Ascending aorta (tissue), 2 donors: ENCODE data around the gene DLG1. TPM values are rescaled to one million over a fixed set of nuclear protein-coding genes. Genes with fewer than 3 reads are reported as not detected.

Experiments
- DNase-seq, 2 donors: peaks; one replicate each; pipeline ENCODE4 v3.0.0-alpha.2; 2019; ENCODE audit warnings: low spot score in 2 of 2
- H3K27ac ChIP-seq, 2 donors: fragments of 200-600 bp; sonication (generic); one replicate each; pipeline ENCODE4 v1.5.1; 2016 to 2017; ENCODE audit warnings: mild to moderate bottlenecking in 1 of 2
- H3K27me3 ChIP-seq: fragments of 200-600 bp; sonication (generic); one replicate; pipeline ENCODE4 v1.5.1; 2017
- H3K36me3 ChIP-seq, 2 donors: fragments of 200-600 bp; sonication (generic); one replicate each; pipeline ENCODE4 v1.5.1; 2016
- H3K4me1 ChIP-seq, 2 donors: fragments of 200-600 bp; sonication (generic); one replicate each; pipeline ENCODE4 v1.5.1; 2016 to 2017; ENCODE audit warnings: mild to moderate bottlenecking in 1 of 2
- H3K4me3 ChIP-seq, 2 donors: fragments of 200-600 bp; sonication (generic); one replicate each; pipeline ENCODE4 v1.5.1; 2016 to 2017; ENCODE audit warnings: mild to moderate bottlenecking in 1 of 2
- H3K9me3 ChIP-seq, 2 donors: fragments of 200-600 bp; sonication (generic); one replicate each; pipeline ENCODE4 v1.5.1; 2016
- intact Hi-C: fragments of 100-400 bp; cut with DNase I; formaldehyde crosslinking; loops from one replicate; pipeline ENCODE4 v1.15.1; 2023
- total RNA-seq: library from RNA; depleted of rRNA; stranded (reverse); fragments of >200 nt; gene quantifications from one replicate; pipeline ENCODE4 v1.1.0, GENCODE V29; 2016
- TF ChIP-seq, protein P1 (sequence below), 3 experiments: fragments of 200-600 bp in 2 of 3; fragments of 450-650 bp in 1 of 3; sonication (generic) in 2 of 3; IDR thresholded peaks; one replicate each; pipeline ENCODE4 v1.5.1; 2016 to 2019; ENCODE audit warnings: antibody characterized with exemption in 3 of 3, mild to moderate bottlenecking in 1 of 3, moderate library complexity in 1 of 3

Gene DLG1
- total RNA-seq, 1 donor from 2014 or later = 31.0 TPM

DNA sequence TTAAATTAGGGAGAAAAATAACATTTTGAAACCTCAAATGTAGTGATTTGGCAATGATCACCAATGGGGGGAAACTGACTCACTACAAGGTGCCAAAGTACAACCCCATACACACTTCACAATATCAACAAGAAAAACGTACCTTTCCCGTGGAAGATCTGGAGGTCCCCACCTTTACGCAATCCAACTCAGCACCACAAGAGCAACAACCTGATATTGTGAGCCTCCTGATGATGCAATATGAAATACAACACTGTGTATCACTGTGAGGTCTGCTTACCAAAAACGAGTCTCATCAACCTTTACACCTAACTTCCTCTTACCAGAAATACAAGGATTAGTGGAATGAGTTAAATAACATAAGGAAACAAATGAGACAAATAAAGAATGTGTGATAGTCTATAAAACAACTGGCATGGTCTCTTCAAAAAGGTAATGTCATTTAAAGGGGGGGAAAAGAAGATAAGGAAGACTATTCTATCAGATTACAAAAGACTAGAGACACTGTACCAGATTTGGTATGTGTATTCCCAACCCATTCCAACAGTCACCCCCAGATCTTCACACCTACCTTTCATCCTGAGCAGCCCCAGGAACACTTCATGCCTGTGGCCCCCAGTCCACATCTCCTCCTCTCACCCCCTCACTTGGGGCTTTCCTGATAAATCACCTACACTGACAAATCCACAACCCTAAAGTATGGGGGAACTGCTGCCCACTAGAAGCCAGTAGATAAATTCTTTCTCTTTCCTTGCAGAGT is 27.7 kb downstream of the DLG1 start:
- Histone ChIP-seq H3K4me3 (no peak overlapping the region), H3K27me3 (no peaks in the 10 kb centered on the region), H3K4me1 (peaks cover 0 to 2% of the 10 kb centered on the region in 2 donors), H3K36me3 (peaks cover 0 to 10% of the 10 kb centered on the region in 2 donors), H3K9me3 (no peaks in the 10 kb centered on the region), H3K27ac (no peak overlapping the region)
- TF ChIP-seq, protein P1, sequence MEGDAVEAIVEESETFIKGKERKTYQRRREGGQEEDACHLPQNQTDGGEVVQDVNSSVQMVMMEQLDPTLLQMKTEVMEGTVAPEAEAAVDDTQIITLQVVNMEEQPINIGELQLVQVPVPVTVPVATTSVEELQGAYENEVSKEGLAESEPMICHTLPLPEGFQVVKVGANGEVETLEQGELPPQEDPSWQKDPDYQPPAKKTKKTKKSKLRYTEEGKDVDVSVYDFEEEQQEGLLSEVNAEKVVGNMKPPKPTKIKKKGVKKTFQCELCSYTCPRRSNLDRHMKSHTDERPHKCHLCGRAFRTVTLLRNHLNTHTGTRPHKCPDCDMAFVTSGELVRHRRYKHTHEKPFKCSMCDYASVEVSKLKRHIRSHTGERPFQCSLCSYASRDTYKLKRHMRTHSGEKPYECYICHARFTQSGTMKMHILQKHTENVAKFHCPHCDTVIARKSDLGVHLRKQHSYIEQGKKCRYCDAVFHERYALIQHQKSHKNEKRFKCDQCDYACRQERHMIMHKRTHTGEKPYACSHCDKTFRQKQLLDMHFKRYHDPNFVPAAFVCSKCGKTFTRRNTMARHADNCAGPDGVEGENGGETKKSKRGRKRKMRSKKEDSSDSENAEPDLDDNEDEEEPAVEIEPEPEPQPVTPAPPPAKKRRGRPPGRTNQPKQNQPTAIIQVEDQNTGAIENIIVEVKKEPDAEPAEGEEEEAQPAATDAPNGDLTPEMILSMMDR (IDR thresholded peaks at IDR 0.05) = no peak
- DNase-seq = no peak
- intact Hi-C loops = no loop called here

DNA sequence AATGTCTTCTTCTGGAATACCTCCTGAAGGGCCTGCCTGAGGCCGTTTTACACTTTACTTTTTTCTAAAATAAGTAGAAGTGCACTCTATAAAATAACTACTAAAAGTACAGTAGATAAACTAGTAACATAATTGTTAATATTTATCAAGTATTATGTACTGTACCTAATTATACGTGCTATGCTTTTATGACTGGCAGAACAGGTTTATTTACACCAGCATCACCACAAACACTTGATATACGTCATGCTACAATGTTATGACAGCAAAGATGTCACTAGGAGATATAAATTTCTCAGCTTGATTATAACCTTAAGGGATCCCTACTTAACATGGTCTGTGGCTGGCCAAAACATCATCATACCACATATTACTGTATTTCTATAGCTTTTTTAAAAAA is 29.4 kb downstream of the DLG1 start:
- peaks cover 0 to 2% of the 10 kb centered on the region in 2 donors for H3K4me1 ChIP-seq
- peaks cover 0 to 6% of the 10 kb centered on the region in 2 donors for H3K36me3 ChIP-seq
- no peak for DNase-seq
- intact Hi-C loops = no loop called here
- no peaks in the 10 kb centered on the region for H3K27me3 ChIP-seq
- no peak overlapping the region for H3K4me3 ChIP-seq
- H3K27ac ChIP-seq = no peak overlapping the region
- TF ChIP-seq, protein P1 (IDR thresholded peaks at IDR 0.05) = no peak
- no peaks in the 10 kb centered on the region for H3K9me3 ChIP-seq

DNA sequence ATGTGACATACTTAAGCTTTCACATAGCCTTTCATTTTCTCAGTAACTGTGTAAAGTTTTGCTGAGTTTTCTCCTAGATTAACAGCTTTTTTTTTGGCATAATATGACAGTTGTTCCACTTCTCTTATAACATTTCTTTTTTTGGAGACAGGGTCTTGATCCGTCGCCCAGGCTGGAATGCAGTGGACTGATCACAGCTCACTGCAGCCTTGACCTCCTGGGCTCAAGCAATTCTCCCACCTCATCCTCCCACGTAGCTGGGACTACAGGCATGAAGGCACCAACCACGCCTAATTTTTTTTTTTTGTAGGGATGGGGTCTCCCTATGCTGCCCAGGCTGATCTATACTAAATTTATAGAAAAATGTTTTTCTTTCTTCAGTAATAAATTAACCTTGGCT is 30.1 kb downstream of the DLG1 start:
- TF ChIP-seq, protein P1 (IDR thresholded peaks at IDR 0.05) = no peak
- Histone ChIP-seq H3K4me1 (peaks cover 0 to 2% of the 10 kb centered on the region in 2 donors), H3K4me3 (no peak overlapping the region), H3K36me3 (peaks cover 0 to 4% of the 10 kb centered on the region in 2 donors), H3K27ac (no peak overlapping the region), H3K9me3 (no peaks in the 10 kb centered on the region), H3K27me3 (no peaks in the 10 kb centered on the region)
- intact Hi-C loops = no loop called here
- no peak for DNase-seq

DNA sequence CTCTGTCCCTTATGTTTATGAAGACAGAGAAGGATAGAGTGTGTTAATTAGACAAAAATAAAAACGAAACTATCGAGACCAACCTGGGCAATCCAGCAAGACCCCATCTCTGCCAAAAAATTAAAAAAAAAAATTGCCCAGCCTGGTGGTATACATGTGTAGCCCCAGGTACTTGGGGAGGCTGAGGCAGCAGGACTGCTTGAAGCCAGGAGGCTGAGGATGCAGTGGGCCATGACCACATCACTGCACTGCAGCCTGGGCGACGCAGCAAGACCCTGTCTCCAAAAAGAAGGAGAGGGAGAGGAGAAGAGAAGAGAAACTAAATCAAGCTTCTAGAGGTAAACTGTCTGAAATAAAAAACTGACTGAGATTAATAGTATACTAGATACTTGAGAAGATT is 32.1 kb downstream of the DLG1 start:
- no peaks in the 10 kb centered on the region for H3K9me3 ChIP-seq
- H3K27me3 ChIP-seq = no peaks in the 10 kb centered on the region
- no peak overlapping the region for H3K4me3 ChIP-seq
- TF ChIP-seq, protein P1 (IDR thresholded peaks at IDR 0.05) = no peak
- no peak overlapping the region for H3K27ac ChIP-seq
- intact Hi-C loops = no loop called here
- no peak for DNase-seq
- peaks cover 0 to 4% of the 10 kb centered on the region in 2 donors for H3K36me3 ChIP-seq
- H3K4me1 ChIP-seq = peaks cover 0 to 2% of the 10 kb centered on the region in 2 donors

DNA sequence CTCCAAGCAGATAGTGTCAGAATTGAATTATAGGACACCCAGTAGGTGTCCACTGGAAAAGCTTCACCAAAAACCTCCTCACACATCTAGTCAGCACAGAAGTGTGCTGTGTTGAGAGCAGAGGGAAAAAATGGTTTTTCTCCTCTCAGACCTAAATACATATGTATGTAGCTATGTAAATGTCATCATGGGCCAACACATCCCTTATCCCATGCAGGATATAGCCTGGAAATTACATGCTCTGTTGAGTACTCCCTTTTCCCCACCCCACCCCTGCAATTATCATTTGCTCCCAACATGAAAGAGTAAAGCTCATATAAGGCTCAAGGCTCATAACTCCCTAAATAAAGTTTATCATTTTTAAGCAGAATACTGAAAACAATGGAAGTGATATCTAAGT is 35.7 kb downstream of the DLG1 start:
- DNase-seq = no peak
- Histone ChIP-seq H3K27me3 (no peaks in the 10 kb centered on the region), H3K27ac (no peak overlapping the region), H3K4me1 (no peaks in the 10 kb centered on the region), H3K36me3 (peaks cover 0 to 4% of the 10 kb centered on the region in 2 donors), H3K4me3 (no peak overlapping the region), H3K9me3 (no peaks in the 10 kb centered on the region)
- TF ChIP-seq, protein P1 (IDR thresholded peaks at IDR 0.05) = no peak
- intact Hi-C loops = no loop called here
